GM12878 (cell line): ENCODE measurements around the gene VRK3. TPM values are rescaled to one million over a fixed set of nuclear protein-coding genes. Genes with fewer than 3 reads are reported as not detected.
A peak's percentile ranks its signal among the peaks of the same experiment; 100 is the strongest.

ENCODE experiments used
- ATAC-seq: fragments of 200-7000 bp; cut with Tn5 transposase; 3 replicates; pipeline ENCODE4 v1.9.1; 2020; ENCODE audit warnings: mild to moderate bottlenecking, moderate library complexity
- BruUV-seq: library from RNA; stranded (reverse); fragments of 400-500 nt; replicated peaks from 2 replicates; lab custom pipeline; 2021; lab: Mats Ljungman, UMichigan
- CTCF ChIA-PET: fragments of 300-600 bp; sonication (Branson Sonifier 250); formaldehyde crosslinking; extraction: SDS; loops from one replicate; lab custom pipeline; 2021; ENCODE audit warnings: inconsistent platforms; lab: Yijun Ruan, JAX
- POLR2A ChIA-PET: fragments of 350-600 bp; formaldehyde crosslinking; extraction: SDS; loops from one replicate; lab custom pipeline; 2021; ENCODE audit warnings: inconsistent platforms; lab: Charles Lee
- RAD21 ChIA-PET: fragments of 300-600 bp; sonication (Branson Sonifier 250); formaldehyde crosslinking; loops from one replicate; lab custom pipeline; 2023; ENCODE audit warnings: antibody characterized with exemption; ENCODE audit not compliant: unreplicated experiment; lab: Charles Lee
- SMC1A ChIA-PET: fragments of 300-600 bp; sonication (Branson Sonifier 250); formaldehyde crosslinking; loops from one replicate; lab custom pipeline; 2023; ENCODE audit not compliant: unreplicated experiment, uncharacterized antibody; lab: Charles Lee
- DNase-seq: peaks from one replicate; pipeline ENCODE4 v3.0.0-alpha.2; 2011; ENCODE audit warnings: low read depth, low spot score
- FAIRE-seq: peaks from 3 replicates; lab custom pipeline; 2011; peaks lifted over from hg19 to GRCh38; lab: Jason Lieb, UNC
- H2AFZ ChIP-seq: 2 replicates; pipeline ENCODE4 v1.6.0; 2011; ENCODE audit warnings: low read depth, low read length, control low read depth; ENCODE audit not compliant: control insufficient read depth
- H3K27ac ChIP-seq: 2 replicates; pipeline ENCODE4 v1.5.1; 2011; ENCODE audit warnings: control low read depth; ENCODE audit not compliant: control insufficient read depth, insufficient read depth
- H3K27me3 ChIP-seq, 2 experiments: replicated peaks in 1 of 2; 2 replicates each; pipeline versions ENCODE4 v1.6.0 to v1.6.1; 2011; ENCODE audit warnings: low read length in 1 of 2; ENCODE audit not compliant: control insufficient read depth in 2 of 2, insufficient read depth in 2 of 2
- H3K36me3 ChIP-seq, 2 experiments: 2 replicates each; pipeline ENCODE4 v1.5.1; 2011; ENCODE audit warnings: low read length in 1 of 2; ENCODE audit not compliant: control insufficient read depth in 2 of 2, insufficient read depth in 2 of 2
- H3K4me1 ChIP-seq: 2 replicates; pipeline ENCODE4 v1.6.1; 2011; ENCODE audit warnings: mild to moderate bottlenecking, low read length, moderate library complexity, mixed read lengths; ENCODE audit not compliant: control insufficient read depth, insufficient read depth
- H3K4me2 ChIP-seq: 2 replicates; pipeline ENCODE4 v1.6.0; 2011; ENCODE audit warnings: control low read depth; ENCODE audit not compliant: control insufficient read depth, insufficient read depth
- H3K4me3 ChIP-seq: fragments of 200-600 bp; sonication (generic); 2 replicates; pipeline ENCODE4 v1.5.1; 2016
- H3K79me2 ChIP-seq: 2 replicates; pipeline ENCODE4 v1.6.0; 2011; ENCODE audit warnings: low read length; ENCODE audit not compliant: control insufficient read depth, insufficient read depth
- H3K9ac ChIP-seq: 2 replicates; pipeline ENCODE4 v1.8.0; 2011; ENCODE audit warnings: low read length, control low read depth, mixed read lengths; ENCODE audit not compliant: control insufficient read depth, insufficient read depth
- H3K9me3 ChIP-seq: replicated peaks from 3 replicates; pipeline ENCODE4 v1.5.1; 2011; ENCODE audit warnings: mild to moderate bottlenecking, low read length; ENCODE audit not compliant: control insufficient read depth, insufficient read depth
- H4K20me1 ChIP-seq: 2 replicates; pipeline ENCODE4 v1.6.0; 2011; ENCODE audit not compliant: control insufficient read depth, insufficient read depth
- EGR1 ChIP-seq, 2 experiments: IDR thresholded peaks; 1 replicate in 1 of 2; 2 replicates in 1 of 2; pipeline ENCODE4 v1.6.1; 2011 to 2012; ENCODE audit warnings: low read depth in 2 of 2, low read length in 2 of 2, borderline replicate concordance in 1 of 2, mild to moderate bottlenecking in 1 of 2, moderate library complexity in 1 of 2
- ETV6 ChIP-seq, 2 experiments: fragments of 450-650 bp in 1 of 2; IDR thresholded peaks in 1 of 2; conservative IDR thresholded peaks in 1 of 2; 2 replicates each; pipeline ENCODE4 v1.6.1; 2014; ENCODE audit warnings: antibody characterized with exemption in 1 of 2, borderline replicate concordance in 1 of 2, low read depth in 1 of 2, mild to moderate bottlenecking in 1 of 2, moderate library complexity in 1 of 2
- HCFC1 ChIP-seq: fragments of 150-350 bp; IDR thresholded peaks from 2 replicates; pipeline ENCODE4 v1.6.1; 2014; ENCODE audit warnings: low read length
- MYB ChIP-seq: fragments of 150-350 bp; IDR thresholded peaks from 2 replicates; pipeline ENCODE4 v1.6.1; 2014; ENCODE audit warnings: mild to moderate bottlenecking, low read depth, low read length, borderline replicate concordance
- NFYA ChIP-seq: IDR thresholded peaks from 2 replicates; pipeline ENCODE4 v1.6.1; 2011; ENCODE audit warnings: low read depth, mild to moderate bottlenecking, low read length, improper control_type of control experiment, borderline replicate concordance
- SMAD1 ChIP-seq: fragments of 450-650 bp; IDR thresholded peaks from 2 replicates; pipeline ENCODE4 v1.6.1; 2018; ENCODE audit warnings: mild to moderate bottlenecking, low read depth; ENCODE audit not compliant: partially characterized antibody
- TCF3 ChIP-seq: IDR thresholded peaks from 2 replicates; pipeline ENCODE4 v1.6.1; 2012; ENCODE audit warnings: low read depth, mild to moderate bottlenecking, low read length, borderline replicate concordance; ENCODE audit not compliant: insufficient read depth
- WGBS: methylation state at CpG from one replicate; pipeline ENCODE4 v1.1.6; 2016; ENCODE audit warnings: low lambda C conversion rate; ENCODE audit not compliant: insufficient replicate concordance, insufficient coverage; ENCODE audit errors: missing lambda C conversion rate; 5-methylcytosine and 5-hydroxymethylcytosine counted together
- in situ Hi-C: fragments of 300-500 bp; cut with MboI; formaldehyde crosslinking; loops from 9 replicates; pipeline ENCODE4 v1.14.3; 2018; ENCODE audit warnings: mixed read lengths
- intact Hi-C: fragments of 100-400 bp; cut with micrococcal nuclease; formaldehyde crosslinking; loops from one replicate; pipeline ENCODE4 v1.14.2; 2022; ENCODE audit not compliant: unreplicated experiment
- polyA plus RNA-seq, 11 experiments: library from polyadenylated mRNA; depleted of rRNA in 4 of 11; unstranded in 6 of 11; stranded (reverse) in 5 of 11; fragments of >200 nt; fragmentation: Nextera tagmentation in 4 of 11; fragmentation: Illumina TruSeq in 1 of 11; extraction: Ambion mirVana in 4 of 11; extraction: Trizol in 1 of 11; gene quantifications; 1 replicate in 1 of 11; 2 replicates in 10 of 11; pipeline versions ENCODE4 v1.2.1 to v1.2.3, GENCODE V29; 2011 to 2016; ENCODE audit warnings: inconsistent platforms in 2 of 11, missing spikeins in 2 of 11, low read depth in 1 of 11
- total RNA-seq, 4 experiments: library from RNA; depleted of rRNA in 3 of 4; stranded (reverse); fragments of >200 nt in 3 of 4; fragmentation: Illumina TruSeq in 1 of 4; extraction: Trizol in 1 of 4; gene quantifications; 2 replicates each; pipeline versions ENCODE4 v1.2.1 to v1.2.3, GENCODE V29; 2013 to 2021
- TF ChIP-seq, protein P1 (sequence below): fragments of 450-650 bp; IDR thresholded peaks from 2 replicates; pipeline ENCODE4 v1.6.1; 2016; ENCODE audit warnings: mild to moderate bottlenecking
- TF ChIP-seq, protein P2 (sequence below): IDR thresholded peaks from 2 replicates; pipeline ENCODE4 v1.6.1; 2011; ENCODE audit warnings: mild to moderate bottlenecking, low read depth, low read length, moderate library complexity; ENCODE audit not compliant: insufficient replicate concordance
- TF ChIP-seq, protein P3 (sequence below): fragments of 450-650 bp; IDR thresholded peaks from 2 replicates; pipeline ENCODE4 v1.6.1; 2014; ENCODE audit warnings: mild to moderate bottlenecking
- TF ChIP-seq, protein P4 (sequence below): fragments of 450-650 bp; IDR thresholded peaks from 2 replicates; pipeline ENCODE4 v1.6.1; 2017; ENCODE audit warnings: mild to moderate bottlenecking, low read depth, inconsistent platforms; ENCODE audit not compliant: poor library complexity, severe bottlenecking
- TF ChIP-seq, protein P5 (sequence below): fragments of 450-650 bp; IDR thresholded peaks from 2 replicates; pipeline ENCODE4 v1.6.1; 2018; ENCODE audit warnings: mild to moderate bottlenecking, low read depth, moderate library complexity; ENCODE audit not compliant: partially characterized antibody

VRK3 gene
- total and polyA plus RNA-seq, 10 of the 15 experiments (the other 5 are each of a cell fraction or from before 2014, with no cell fraction given), result 17.3 to 61.9 (median 35.5) TPM

DNA sequence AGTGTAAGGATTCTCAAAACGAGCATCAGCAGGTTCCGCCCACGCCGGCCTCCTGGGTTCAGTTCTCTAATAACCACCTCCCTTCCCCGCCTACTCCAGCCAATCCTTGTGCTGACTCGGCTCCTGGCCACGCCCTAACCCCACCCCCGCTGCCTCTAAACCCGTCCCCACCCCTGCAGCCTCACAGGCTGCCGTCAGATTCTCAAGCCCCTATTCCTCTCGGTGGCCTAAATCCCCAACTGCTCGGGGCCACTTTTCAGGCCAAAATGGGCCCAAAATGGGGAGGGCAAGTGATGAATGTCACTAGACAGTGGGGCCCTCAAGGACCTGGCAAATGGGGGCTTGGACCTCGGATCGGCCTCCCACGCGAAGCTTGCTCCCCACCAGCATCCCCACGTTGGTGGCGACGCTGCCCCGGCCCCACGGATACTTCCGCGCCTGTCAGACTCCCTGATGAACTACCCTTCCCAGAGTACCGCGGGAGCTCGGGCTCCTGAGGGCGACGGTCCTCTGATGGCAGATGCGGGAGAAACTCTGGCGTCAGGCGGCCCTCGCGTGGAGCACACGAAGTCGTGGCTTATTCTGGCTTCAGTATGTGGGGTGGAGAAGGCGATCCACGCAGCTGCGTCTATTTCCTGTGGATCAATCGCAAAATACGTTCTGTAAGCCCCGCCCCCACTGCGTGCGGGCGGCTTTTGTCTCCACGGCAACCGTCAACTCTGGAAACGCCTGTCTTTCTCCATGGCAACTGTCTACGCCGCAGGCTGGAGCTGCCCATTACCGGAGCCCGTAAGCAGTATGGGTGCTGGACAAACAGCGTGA lies 25.4 kb upstream of the VRK3 start:
- peak; percentile 23 for DNase-seq
- WGBS, result 9% methylated on average over 49 of the region's 52 CpGs
- intact Hi-C loops, result no loop called here
- H4K20me1 ChIP-seq, result no peaks in the 10 kb centered on the region
- CTCF ChIA-PET, result no interaction called here
- no peak overlapping the region for H3K27ac ChIP-seq
- BruUV-seq, result no TSS peak
- H3K4me3 ChIP-seq, result peak overlapping the region; percentile 65
- H3K9ac ChIP-seq, result no peak overlapping the region
- H3K79me2 ChIP-seq, result no peaks in the 10 kb centered on the region
- peaks cover 14% of the 10 kb centered on the region for H3K9me3 ChIP-seq
- H3K36me3 ChIP-seq, result peaks cover 8 to 9% of the 10 kb centered on the region in 2 experiments; a peak in 3 of 4 replicates
- POLR2A ChIA-PET, result no interaction called here
- no peaks in the 10 kb centered on the region for H3K27me3 ChIP-seq
- ATAC-seq, result peak; percentile 94
- H3K4me2 ChIP-seq, result peak overlapping the region; percentile 86
- H3K4me1 ChIP-seq, result peaks cover 7% of the 10 kb centered on the region; the same call in 1 of the 2 replicates
- in situ Hi-C loops, result no loop called here
- SMC1A ChIA-PET, result interaction anchor here (1.1 to 1.5 kb wide), 2 partner anchors 14 kb away, joined by 3 to 5 read pairs; no protein-coding TSS in a partner anchor
- RAD21 ChIA-PET, result no interaction called here
- peak overlapping the region; percentile 68 for H2AFZ ChIP-seq
- no peak for FAIRE-seq
- no peak for TF ChIP-seq NFYA
- TF ChIP-seq, protein P1, sequence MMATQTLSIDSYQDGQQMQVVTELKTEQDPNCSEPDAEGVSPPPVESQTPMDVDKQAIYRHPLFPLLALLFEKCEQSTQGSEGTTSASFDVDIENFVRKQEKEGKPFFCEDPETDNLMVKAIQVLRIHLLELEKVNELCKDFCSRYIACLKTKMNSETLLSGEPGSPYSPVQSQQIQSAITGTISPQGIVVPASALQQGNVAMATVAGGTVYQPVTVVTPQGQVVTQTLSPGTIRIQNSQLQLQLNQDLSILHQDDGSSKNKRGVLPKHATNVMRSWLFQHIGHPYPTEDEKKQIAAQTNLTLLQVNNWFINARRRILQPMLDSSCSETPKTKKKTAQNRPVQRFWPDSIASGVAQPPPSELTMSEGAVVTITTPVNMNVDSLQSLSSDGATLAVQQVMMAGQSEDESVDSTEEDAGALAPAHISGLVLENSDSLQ, result peak; percentile 50; the same call in 1 of the 2 replicates
- no peak for TF ChIP-seq MYB
- no peak for TF ChIP-seq SMAD1
- TF ChIP-seq, protein P2, sequence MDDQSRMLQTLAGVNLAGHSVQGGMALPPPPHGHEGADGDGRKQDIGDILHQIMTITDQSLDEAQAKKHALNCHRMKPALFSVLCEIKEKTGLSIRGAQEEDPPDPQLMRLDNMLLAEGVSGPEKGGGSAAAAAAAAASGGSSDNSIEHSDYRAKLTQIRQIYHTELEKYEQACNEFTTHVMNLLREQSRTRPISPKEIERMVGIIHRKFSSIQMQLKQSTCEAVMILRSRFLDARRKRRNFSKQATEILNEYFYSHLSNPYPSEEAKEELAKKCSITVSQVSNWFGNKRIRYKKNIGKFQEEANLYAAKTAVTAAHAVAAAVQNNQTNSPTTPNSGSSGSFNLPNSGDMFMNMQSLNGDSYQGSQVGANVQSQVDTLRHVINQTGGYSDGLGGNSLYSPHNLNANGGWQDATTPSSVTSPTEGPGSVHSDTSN, result no peak
- TF ChIP-seq, protein P3, sequence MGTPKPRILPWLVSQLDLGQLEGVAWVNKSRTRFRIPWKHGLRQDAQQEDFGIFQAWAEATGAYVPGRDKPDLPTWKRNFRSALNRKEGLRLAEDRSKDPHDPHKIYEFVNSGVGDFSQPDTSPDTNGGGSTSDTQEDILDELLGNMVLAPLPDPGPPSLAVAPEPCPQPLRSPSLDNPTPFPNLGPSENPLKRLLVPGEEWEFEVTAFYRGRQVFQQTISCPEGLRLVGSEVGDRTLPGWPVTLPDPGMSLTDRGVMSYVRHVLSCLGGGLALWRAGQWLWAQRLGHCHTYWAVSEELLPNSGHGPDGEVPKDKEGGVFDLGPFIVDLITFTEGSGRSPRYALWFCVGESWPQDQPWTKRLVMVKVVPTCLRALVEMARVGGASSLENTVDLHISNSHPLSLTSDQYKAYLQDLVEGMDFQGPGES, result no peak
- TF ChIP-seq ETV6 (conservative IDR thresholded peaks at IDR 0.05 in 1 of 2, IDR thresholded peaks at IDR 0.05 in 1 of 2; ENCODE audit: borderline replicate concordance in 1 of 2, low read depth in 1 of 2), result no peak
- TF ChIP-seq HCFC1, result 0 out of 2 replicates have a peak, but pooled peaks have one; percentile 21
- TF ChIP-seq, protein P4, sequence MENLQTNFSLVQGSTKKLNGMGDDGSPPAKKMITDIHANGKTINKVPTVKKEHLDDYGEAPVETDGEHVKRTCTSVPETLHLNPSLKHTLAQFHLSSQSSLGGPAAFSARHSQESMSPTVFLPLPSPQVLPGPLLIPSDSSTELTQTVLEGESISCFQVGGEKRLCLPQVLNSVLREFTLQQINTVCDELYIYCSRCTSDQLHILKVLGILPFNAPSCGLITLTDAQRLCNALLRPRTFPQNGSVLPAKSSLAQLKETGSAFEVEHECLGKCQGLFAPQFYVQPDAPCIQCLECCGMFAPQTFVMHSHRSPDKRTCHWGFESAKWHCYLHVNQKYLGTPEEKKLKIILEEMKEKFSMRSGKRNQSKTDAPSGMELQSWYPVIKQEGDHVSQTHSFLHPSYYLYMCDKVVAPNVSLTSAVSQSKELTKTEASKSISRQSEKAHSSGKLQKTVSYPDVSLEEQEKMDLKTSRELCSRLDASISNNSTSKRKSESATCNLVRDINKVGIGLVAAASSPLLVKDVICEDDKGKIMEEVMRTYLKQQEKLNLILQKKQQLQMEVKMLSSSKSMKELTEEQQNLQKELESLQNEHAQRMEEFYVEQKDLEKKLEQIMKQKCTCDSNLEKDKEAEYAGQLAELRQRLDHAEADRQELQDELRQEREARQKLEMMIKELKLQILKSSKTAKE, result no peak
- TF ChIP-seq, protein P5, sequence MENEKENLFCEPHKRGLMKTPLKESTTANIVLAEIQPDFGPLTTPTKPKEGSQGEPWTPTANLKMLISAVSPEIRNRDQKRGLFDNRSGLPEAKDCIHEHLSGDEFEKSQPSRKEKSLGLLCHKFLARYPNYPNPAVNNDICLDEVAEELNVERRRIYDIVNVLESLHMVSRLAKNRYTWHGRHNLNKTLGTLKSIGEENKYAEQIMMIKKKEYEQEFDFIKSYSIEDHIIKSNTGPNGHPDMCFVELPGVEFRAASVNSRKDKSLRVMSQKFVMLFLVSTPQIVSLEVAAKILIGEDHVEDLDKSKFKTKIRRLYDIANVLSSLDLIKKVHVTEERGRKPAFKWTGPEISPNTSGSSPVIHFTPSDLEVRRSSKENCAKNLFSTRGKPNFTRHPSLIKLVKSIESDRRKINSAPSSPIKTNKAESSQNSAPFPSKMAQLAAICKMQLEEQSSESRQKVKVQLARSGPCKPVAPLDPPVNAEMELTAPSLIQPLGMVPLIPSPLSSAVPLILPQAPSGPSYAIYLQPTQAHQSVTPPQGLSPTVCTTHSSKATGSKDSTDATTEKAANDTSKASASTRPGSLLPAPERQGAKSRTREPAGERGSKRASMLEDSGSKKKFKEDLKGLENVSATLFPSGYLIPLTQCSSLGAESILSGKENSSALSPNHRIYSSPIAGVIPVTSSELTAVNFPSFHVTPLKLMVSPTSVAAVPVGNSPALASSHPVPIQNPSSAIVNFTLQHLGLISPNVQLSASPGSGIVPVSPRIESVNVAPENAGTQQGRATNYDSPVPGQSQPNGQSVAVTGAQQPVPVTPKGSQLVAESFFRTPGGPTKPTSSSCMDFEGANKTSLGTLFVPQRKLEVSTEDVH, result no peak
- TF ChIP-seq TCF3, result no peak
- peak in 1 of 2 experiments; percentile 53; a peak in 1 of 3 replicates for TF ChIP-seq EGR1 (IDR thresholded peaks at IDR 0.05; ENCODE audit: borderline replicate concordance in 1 of 2, low read depth in 2 of 2, low read length in 2 of 2)
